AG04449 (cell line): Measurements from ENCODE around the gene SETX.

Experiments used
- CTCF ChIA-PET: fragments of 350-600 bp; formaldehyde crosslinking; extraction: SDS; loops from one replicate; lab custom pipeline; 2021; ENCODE audit warnings: antibody characterized with exemption; lab: Yijun Ruan, JAX
- POLR2A ChIA-PET: fragments of 400-600, 350-600 bp; formaldehyde crosslinking; extraction: SDS; loops from one replicate; lab custom pipeline; 2020; ENCODE audit warnings: antibody characterized with exemption, inconsistent platforms; lab: Yijun Ruan, JAX
- DNase-seq: peaks from one replicate; pipeline ENCODE4 v3.0.0-alpha.2; 2010; ENCODE audit warnings: low read depth, low spot score
- H3K4me3 ChIP-seq: 2 replicates; pipeline ENCODE4 v1.5.1; 2011; ENCODE audit warnings: low read depth, mild to moderate bottlenecking, control low read depth, low read length
- CTCF ChIP-seq: IDR thresholded peaks from one replicate; pipeline ENCODE4 v1.5.1; 2011; ENCODE audit warnings: mild to moderate bottlenecking, moderate library complexity, low read length, control low read depth, inconsistent platforms; ENCODE audit not compliant: insufficient read depth; ENCODE audit errors: missing control alignments

The SETX gene

GRCh38 chr9:132346177-132346576 lies 8.6 kb downstream of the SETX start:
- TF ChIP-seq CTCF, result no peak
- no peak for DNase-seq
- POLR2A ChIA-PET, result interaction anchor here (1.9 kb wide), 1 partner anchor 9 kb away, joined by 6 read pairs; the partner anchor contains the start of gene SETX
- CTCF ChIA-PET, result interaction anchor here (1.0 kb wide), 1 partner anchor 583 kb away, joined by 3 read pairs; no protein-coding TSS in a partner anchor
- H3K4me3 ChIP-seq, result no peak overlapping the region

- CTCF ChIA-PET, result interaction anchor here (1.1 kb wide), 1 partner anchor 9 kb away, joined by 3 read pairs; no protein-coding TSS in a partner anchor
- DNase-seq, result no peak
- POLR2A ChIA-PET, result no interaction called here
- TF ChIP-seq CTCF, result no peak
- H3K4me3 ChIP-seq, result no peak overlapping the region
These were observed 13.5 kb downstream of the SETX start for GRCh38 chr9:132341177-132341840.

- ChIA-PET POLR2A (no interaction called here), CTCF (no interaction called here)
- no peak for DNase-seq
- H3K4me3 ChIP-seq, result no peak overlapping the region
- TF ChIP-seq CTCF, result no peak
These were observed 20.4 kb downstream of the SETX start for GRCh38 chr9:132334364-132334763.

- no peak for DNase-seq
- ChIA-PET CTCF (no interaction called here), POLR2A (no interaction called here)
- TF ChIP-seq CTCF, result no peak
- no peak overlapping the region for H3K4me3 ChIP-seq
These were observed 21.2 kb downstream of the SETX start for GRCh38 chr9:132333556-132333955.

GRCh38 chr9:132328580-132328979 lies 26.2 kb downstream of the SETX start:
- DNase-seq, result no peak
- POLR2A ChIA-PET, result no interaction called here
- no peak for TF ChIP-seq CTCF
- CTCF ChIA-PET, result no interaction called here
- no peak overlapping the region for H3K4me3 ChIP-seq

- ChIA-PET CTCF (no interaction called here), POLR2A (no interaction called here)
- TF ChIP-seq CTCF, result no peak
- DNase-seq, result no peak
- H3K4me3 ChIP-seq, result no peak overlapping the region
These were observed 27.2 kb downstream of the SETX start for GRCh38 chr9:132327537-132327936.
